ENCODE measurements around the gene DUOX1. TPM values are rescaled to one million over a fixed set of nuclear protein-coding genes. Genes with fewer than 3 reads are reported as not detected.

Gene DUOX1
- total and polyA plus RNA-seq, 12 donors = 2.5 to 98.8 (median 23.6) TPM; not detected in 1

GRCh38 chr15:45143056-45143455, 13.3 kb downstream of the DUOX1 start:
- no peak overlapping the region for H3K27ac ChIP-seq
- intact Hi-C loops (cut with DNase I) = no loop called here
- 83 to 91% (median 87%) methylated on average over 5 to 7 of the region's 7 CpGs for WGBS, 4 donors
- DNase-seq = no peak
- no peaks in the 10 kb centered on the region for H3K27me3 ChIP-seq
- H3K36me3 ChIP-seq (replicated peaks in 1 of 2) = no peaks in the 10 kb centered on the region
- peaks cover 0 to 7% of the 10 kb centered on the region in 2 donors for H3K4me1 ChIP-seq (replicated peaks in 1 of 2)
- no peak overlapping the region for H3K4me3 ChIP-seq
- TF ChIP-seq POLR2A (IDR thresholded peaks at IDR 0.05) = no peak
- H3K9me3 ChIP-seq (replicated peaks in 1 of 3) = no peaks in the 10 kb centered on the region

- Histone ChIP-seq H3K9me3 (replicated peaks in 1 of 3) (no peaks in the 10 kb centered on the region), H3K4me3 (no peak overlapping the region), H3K36me3 (replicated peaks in 1 of 2) (no peaks in the 10 kb centered on the region), H3K27ac (no peak overlapping the region), H3K27me3 (no peaks in the 10 kb centered on the region), H3K4me1 (replicated peaks in 1 of 2) (peaks cover 0 to 2% of the 10 kb centered on the region in 2 donors)
- no peak for DNase-seq
- intact Hi-C loops (cut with DNase I) = no loop called here
- TF ChIP-seq CTCF (IDR thresholded peaks at IDR 0.05) (no peak), POLR2A (IDR thresholded peaks at IDR 0.05) (no peak)
- WGBS, 4 donors = 48 to 70% (median 64%) methylated on average over 3 to 11 of the region's 11 CpGs; no CpG with 5 or more reads in 1 of the 4 donors
Observed at GRCh38 chr15:45143946-45144345, 14.2 kb downstream of the DUOX1 start.

- TF ChIP-seq CTCF (IDR thresholded peaks at IDR 0.05) (no peak), POLR2A (IDR thresholded peaks at IDR 0.05) (no peak)
- no peaks in the 10 kb centered on the region for H3K9me3 ChIP-seq (replicated peaks in 1 of 3)
- intact Hi-C loops (cut with DNase I) = no loop called here
- H3K4me3 ChIP-seq = no peak overlapping the region
- 75 to 89% (median 80%) methylated on average over 9 of the region's 9 CpGs; no CpG with 5 or more reads in 1 of the 4 donors for WGBS, 4 donors
- no peak for DNase-seq
- no peaks in the 10 kb centered on the region for H3K4me1 ChIP-seq (replicated peaks in 1 of 2)
- H3K27ac ChIP-seq = no peak overlapping the region
- no peaks in the 10 kb centered on the region for H3K27me3 ChIP-seq
- H3K36me3 ChIP-seq (replicated peaks in 1 of 2) = no peaks in the 10 kb centered on the region
Observed at GRCh38 chr15:45144775-45145174, 15.0 kb downstream of the DUOX1 start.

- DNase-seq = peak in 1 of 7 donors; percentile 36
- H3K9me3 ChIP-seq (replicated peaks in 1 of 3) = no peaks in the 10 kb centered on the region
- H3K4me1 ChIP-seq (replicated peaks in 1 of 2) = no peaks in the 10 kb centered on the region
- H3K27ac ChIP-seq = no peak overlapping the region
- H3K36me3 ChIP-seq (replicated peaks in 1 of 2) = no peaks in the 10 kb centered on the region
- TF ChIP-seq POLR2A (IDR thresholded peaks at IDR 0.05) = no peak
- no peak for TF ChIP-seq CTCF (IDR thresholded peaks at IDR 0.05)
- H3K4me3 ChIP-seq = no peak overlapping the region
- intact Hi-C loops (cut with DNase I) = no loop called here
- WGBS, 4 donors = 77 to 85% (median 81%) methylated on average over 4 of the region's 4 CpGs
- no peaks in the 10 kb centered on the region for H3K27me3 ChIP-seq
Observed at GRCh38 chr15:45146405-45146804, 16.6 kb downstream of the DUOX1 start.

GRCh38 chr15:45147606-45148005, 17.8 kb downstream of the DUOX1 start:
- no peaks in the 10 kb centered on the region for H3K4me1 ChIP-seq (replicated peaks in 1 of 2)
- no peak overlapping the region for H3K27ac ChIP-seq
- no peaks in the 10 kb centered on the region for H3K36me3 ChIP-seq (replicated peaks in 1 of 2)
- H3K9me3 ChIP-seq (replicated peaks in 1 of 3) = no peaks in the 10 kb centered on the region
- TF ChIP-seq POLR2A (IDR thresholded peaks at IDR 0.05) (no peak), CTCF (IDR thresholded peaks at IDR 0.05) (no peak)
- H3K4me3 ChIP-seq = no peak overlapping the region
- intact Hi-C loops (cut with DNase I) = no loop called here
- no peak for DNase-seq
- no peaks in the 10 kb centered on the region for H3K27me3 ChIP-seq
- 90 to 96% (median 91%) methylated on average over 5 to 7 of the region's 7 CpGs for WGBS, 4 donors

Measured in adrenal gland (tissue), 12 donors.